SK-N-MC (cell line): Measurements from ENCODE around the gene GABPB2.

Experiments
- EZH2 ChIP-seq: fragments of 200-600 bp; sonication (generic); IDR thresholded peaks from one replicate; pipeline ENCODE4 v1.6.1; 2017; ENCODE audit warnings: antibody characterized with exemption
- POLR2AphosphoS5 ChIP-seq: IDR thresholded peaks from 2 replicates; pipeline ENCODE4 v1.6.1; 2012; ENCODE audit warnings: mild to moderate bottlenecking, low read depth, low read length, borderline replicate concordance

GRCh38 chr1:151069103-151069486, 1.5 kb upstream of the GABPB2 start:
- TF ChIP-seq POLR2AphosphoS5 = no peak
- no peak for TF ChIP-seq EZH2
